Esophagus muscularis mucosa (tissue), 3 donors: ENCODE data around the gene DNHD1.

ENCODE experiments used
- POLR2A ChIP-seq: fragments of 450-650 bp; IDR thresholded peaks from one replicate; pipeline ENCODE4 v1.6.1; 2017; ENCODE audit warnings: antibody characterized with exemption, moderate library complexity, mild to moderate bottlenecking, low read depth
- POLR2AphosphoS5 ChIP-seq, 2 donors: sonication (generic); formaldehyde crosslinking; IDR thresholded peaks; one replicate each; pipeline ENCODE4 v1.6.1; 2017; ENCODE audit warnings: antibody characterized with exemption in 2 of 2
- TF ChIP-seq, protein P1 (sequence below), 3 experiments: fragments of 200-600 bp in 2 of 3; fragments of 450-650 bp in 1 of 3; sonication (generic) in 2 of 3; IDR thresholded peaks; one replicate each; pipeline ENCODE4 v1.5.1; 2017 to 2019; ENCODE audit warnings: antibody characterized with exemption in 3 of 3, mild to moderate bottlenecking in 2 of 3, moderate library complexity in 1 of 3

DNA sequence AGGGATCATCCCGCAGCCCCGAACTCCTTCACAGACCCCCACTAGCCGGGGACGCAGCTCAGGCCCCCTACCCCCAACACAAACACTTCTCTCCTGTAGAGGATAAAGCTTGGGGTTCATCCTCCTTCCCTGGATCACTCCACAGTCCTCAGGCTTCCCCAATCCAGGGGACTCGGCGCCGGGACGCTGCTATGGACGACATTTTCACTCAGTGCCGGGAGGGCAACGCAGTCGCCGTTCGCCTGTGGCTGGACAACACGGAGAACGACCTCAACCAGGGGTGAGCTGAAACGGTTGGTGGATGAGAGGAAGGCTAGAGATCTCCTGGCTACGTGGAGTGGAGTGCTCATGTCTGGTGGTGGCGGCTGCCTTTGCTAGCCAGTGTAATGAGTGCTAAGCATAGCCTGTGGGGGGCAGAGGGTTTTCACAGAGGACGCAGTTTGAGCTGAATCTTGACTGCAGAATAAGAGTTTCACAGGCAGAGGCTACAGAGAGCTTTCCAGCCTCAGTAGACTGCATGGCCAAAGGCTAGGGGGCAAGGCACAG, 107.1 kb downstream of the DNHD1 start:
- TF ChIP-seq, protein P1, sequence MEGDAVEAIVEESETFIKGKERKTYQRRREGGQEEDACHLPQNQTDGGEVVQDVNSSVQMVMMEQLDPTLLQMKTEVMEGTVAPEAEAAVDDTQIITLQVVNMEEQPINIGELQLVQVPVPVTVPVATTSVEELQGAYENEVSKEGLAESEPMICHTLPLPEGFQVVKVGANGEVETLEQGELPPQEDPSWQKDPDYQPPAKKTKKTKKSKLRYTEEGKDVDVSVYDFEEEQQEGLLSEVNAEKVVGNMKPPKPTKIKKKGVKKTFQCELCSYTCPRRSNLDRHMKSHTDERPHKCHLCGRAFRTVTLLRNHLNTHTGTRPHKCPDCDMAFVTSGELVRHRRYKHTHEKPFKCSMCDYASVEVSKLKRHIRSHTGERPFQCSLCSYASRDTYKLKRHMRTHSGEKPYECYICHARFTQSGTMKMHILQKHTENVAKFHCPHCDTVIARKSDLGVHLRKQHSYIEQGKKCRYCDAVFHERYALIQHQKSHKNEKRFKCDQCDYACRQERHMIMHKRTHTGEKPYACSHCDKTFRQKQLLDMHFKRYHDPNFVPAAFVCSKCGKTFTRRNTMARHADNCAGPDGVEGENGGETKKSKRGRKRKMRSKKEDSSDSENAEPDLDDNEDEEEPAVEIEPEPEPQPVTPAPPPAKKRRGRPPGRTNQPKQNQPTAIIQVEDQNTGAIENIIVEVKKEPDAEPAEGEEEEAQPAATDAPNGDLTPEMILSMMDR (IDR thresholded peaks at IDR 0.05), result peak in 2 of 3 experiments; percentile 5 to 18
- TF ChIP-seq POLR2A (no peak), POLR2AphosphoS5 (IDR thresholded peaks at IDR 0.05) (peak in 1 of 2 donors; percentile 64)
